HG02938 (cell line): ENCODE results near the gene GREM1.

ENCODE experiments used
- ATAC-seq: cut with Tn5 transposase; IDR thresholded peaks from one replicate; pipeline ENCODE4 v1.9.1; 2021; ENCODE audit warnings: mild to moderate bottlenecking, moderate library complexity; ENCODE audit not compliant: unreplicated experiment

Gene GREM1

GRCh38 chr15:32717426-32718226, at the start of gene GREM1:
Gene GREM1, plus strand, starts transcription at chr15:32718004. Its CDS starts 12,687 bp downstream, at chr15:32730691.
- ATAC-seq, result no peak

- no peak for ATAC-seq
Observed at GRCh38 chr15:32668942-32669341, 48.9 kb upstream of the GREM1 start.

- no peak for ATAC-seq
Observed at GRCh38 chr15:32669896-32670611, 47.8 kb upstream of the GREM1 start.

GRCh38 chr15:32670623-32671022, 47.2 kb upstream of the GREM1 start:
- no peak for ATAC-seq

GRCh38 chr15:32671339-32672325, 46.2 kb upstream of the GREM1 start:
- no peak for ATAC-seq

GRCh38 chr15:32674681-32675080, 43.1 kb upstream of the GREM1 start:
- ATAC-seq, result no peak

GRCh38 chr15:32675466-32675865, 42.3 kb upstream of the GREM1 start:
- ATAC-seq, result no peak

- ATAC-seq, result no peak
Observed at GRCh38 chr15:32676169-32676568, 41.6 kb upstream of the GREM1 start.

- no peak for ATAC-seq
Observed at GRCh38 chr15:32677238-32677750, 40.5 kb upstream of the GREM1 start.

GRCh38 chr15:32679298-32679690, 38.5 kb upstream of the GREM1 start:
- no peak for ATAC-seq

- no peak for ATAC-seq
Observed at GRCh38 chr15:32682569-32682968, 35.2 kb upstream of the GREM1 start.

- ATAC-seq, result no peak
Observed at GRCh38 chr15:32682977-32683630, 34.7 kb upstream of the GREM1 start.

GRCh38 chr15:32683906-32684584, 33.8 kb upstream of the GREM1 start:
- ATAC-seq, result no peak

- ATAC-seq, result no peak
Observed at GRCh38 chr15:32685576-32685975, 32.2 kb upstream of the GREM1 start.

GRCh38 chr15:32687556-32687955, 30.2 kb upstream of the GREM1 start:
- no peak for ATAC-seq

- ATAC-seq, result no peak
Observed at GRCh38 chr15:32688151-32688639, 29.6 kb upstream of the GREM1 start.

- no peak for ATAC-seq
Observed at GRCh38 chr15:32690941-32691688, 26.7 kb upstream of the GREM1 start.

- ATAC-seq, result no peak
Observed at GRCh38 chr15:32691689-32692038, 26.1 kb upstream of the GREM1 start.

GRCh38 chr15:32692286-32692685, 25.5 kb upstream of the GREM1 start:
- ATAC-seq, result no peak
